GM18951 (cell line): Measurements from ENCODE around the gene DNAAF3.

Experiments
- POLR2A ChIP-seq: IDR thresholded peaks from 4 replicates; pipeline ENCODE4 v1.6.1; 2011; ENCODE audit warnings: mild to moderate bottlenecking; ENCODE audit not compliant: insufficient read length, insufficient read depth; ENCODE audit errors: extremely low read depth
- in situ Hi-C: fragments of 300-500 bp; cut with MboI; formaldehyde crosslinking; loops from one replicate; pipeline ENCODE4 v1.12.0; 2022; ENCODE audit warnings: low sequenced_read_pairs, mixed read lengths, inconsistent platforms; ENCODE audit not compliant: unreplicated experiment

DNAAF3 gene

GRCh38 chr19:55133639-55134444 lies 32.6 kb downstream of the DNAAF3 start:
- in situ Hi-C loops = no loop called here
- TF ChIP-seq POLR2A = no peak

DNA sequence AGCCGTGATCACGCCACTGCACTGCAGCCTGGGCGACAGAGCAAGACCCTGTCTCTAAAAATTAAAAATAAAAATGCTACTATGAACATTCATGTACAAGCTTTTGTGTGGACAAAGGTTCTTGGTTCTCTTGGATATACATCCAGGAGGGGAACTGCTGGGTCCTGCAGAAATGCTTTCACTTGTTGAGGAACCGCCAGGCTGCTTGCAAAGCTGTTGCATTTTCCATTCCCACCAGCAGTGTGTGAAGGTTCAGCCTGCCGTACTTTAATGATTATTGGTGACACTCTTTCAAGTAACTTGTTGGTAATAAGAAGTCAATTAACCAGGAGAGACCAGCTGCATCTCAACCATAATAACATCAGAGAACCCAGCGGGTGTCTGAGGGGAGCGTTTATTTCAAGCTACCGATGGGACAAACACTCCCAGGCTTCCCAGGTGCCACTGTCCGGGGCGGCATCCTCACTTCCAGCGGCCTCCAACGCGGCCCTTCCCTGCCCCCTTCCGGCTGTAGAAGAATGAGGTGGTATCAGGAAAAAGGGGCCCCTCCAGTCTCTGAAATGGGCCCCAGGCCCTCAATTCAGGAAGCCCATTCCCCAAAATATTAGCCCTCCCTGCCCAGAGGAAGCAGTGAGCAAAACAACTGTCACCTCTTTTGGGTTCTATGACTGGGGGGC lies 33.8 kb downstream of the DNAAF3 start:
- TF ChIP-seq POLR2A = no peak
- in situ Hi-C loops = no loop called here

DNA sequence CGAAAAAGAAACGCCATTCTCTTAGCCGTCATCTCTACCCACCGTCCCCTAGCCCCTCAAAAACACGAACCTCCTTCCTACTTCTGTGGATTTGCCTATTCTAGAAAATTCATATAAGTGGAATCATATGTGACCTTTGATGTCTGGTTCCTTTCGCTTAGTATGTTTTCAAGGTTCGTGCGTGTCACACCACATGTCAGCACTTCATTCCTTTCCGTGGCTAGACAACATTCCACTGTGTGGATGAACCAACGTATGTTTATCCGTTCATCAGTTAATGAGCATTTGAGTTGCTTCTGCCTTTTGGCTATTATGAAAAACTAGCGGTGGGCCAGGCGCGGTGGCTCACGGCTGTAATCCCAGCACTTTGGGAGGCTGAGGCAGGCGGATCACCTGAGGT lies 35.0 kb downstream of the DNAAF3 start:
- TF ChIP-seq POLR2A = no peak
- in situ Hi-C loops = no loop called here

DNA sequence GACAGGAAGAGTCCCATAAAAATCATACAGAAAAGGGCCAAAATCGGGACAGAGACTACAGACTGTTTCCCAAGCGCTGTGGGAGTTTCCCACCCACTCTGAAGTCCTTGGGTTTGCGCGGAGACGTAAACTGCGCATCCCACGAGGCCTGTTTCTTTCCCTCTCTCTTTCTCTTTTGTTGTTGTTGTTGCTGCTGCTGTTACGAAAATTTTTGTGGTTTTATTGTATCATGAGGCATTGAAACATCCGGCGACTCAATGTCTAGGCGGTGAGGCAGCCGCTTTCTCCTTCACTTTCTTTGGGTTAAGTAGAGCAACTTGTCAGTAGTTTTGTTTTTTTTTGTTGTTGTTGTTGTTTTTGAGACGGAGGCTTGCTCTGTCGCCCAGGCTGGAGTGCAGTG lies 47.4 kb downstream of the DNAAF3 start:
- TF ChIP-seq POLR2A = no peak
- in situ Hi-C loops = no loop called here

- no peak for TF ChIP-seq POLR2A
- in situ Hi-C loops = no loop called here
These were observed 47.9 kb downstream of the DNAAF3 start for GRCh38 chr19:55118401-55118991.

- in situ Hi-C loops = no loop called here
- TF ChIP-seq POLR2A = peak; percentile 73
These were observed 48.6 kb downstream of the DNAAF3 start for GRCh38 chr19:55117663-55118391.

DNA sequence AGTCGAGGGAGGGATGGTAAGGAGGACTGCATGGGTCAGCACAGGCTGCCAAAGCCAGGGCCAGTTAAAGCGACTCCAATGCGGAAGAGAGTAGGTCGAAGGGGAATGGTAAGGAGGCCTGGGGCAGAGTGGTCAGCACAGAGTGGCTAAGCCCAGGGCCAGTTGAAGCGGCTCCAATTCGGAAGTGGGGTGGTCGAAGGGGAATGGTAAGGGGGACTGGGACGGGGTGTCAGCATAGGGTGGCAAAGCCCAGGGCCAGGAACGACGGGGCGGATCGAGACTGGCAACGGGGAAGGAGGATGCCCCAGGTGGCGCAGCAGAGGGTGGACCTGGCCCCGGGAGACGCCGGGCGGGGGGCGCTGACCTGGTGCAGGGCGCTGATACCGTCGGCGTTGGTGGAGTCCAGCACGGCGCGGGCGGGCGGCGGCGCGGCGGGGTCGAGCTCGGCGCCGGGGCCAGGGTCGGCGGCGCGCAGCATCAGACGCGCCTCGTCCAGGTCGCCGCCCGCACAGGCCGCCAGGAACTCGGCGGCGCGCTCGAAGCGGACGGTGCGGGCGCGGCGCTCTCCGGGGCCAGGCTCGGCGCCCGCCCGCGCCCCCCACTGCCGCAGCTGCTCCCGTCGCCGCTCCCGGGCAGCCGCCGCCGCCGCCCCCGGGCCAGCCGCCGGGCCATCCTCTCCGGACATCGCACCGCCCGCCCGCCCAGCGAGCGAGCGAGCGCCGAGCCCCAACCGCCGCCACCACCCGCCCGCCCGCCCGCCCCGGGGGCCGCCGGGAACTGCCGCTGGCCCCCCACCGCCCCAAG lies 49.4 kb downstream of the DNAAF3 start, which contains the start of gene PPP1R12C:
Gene PPP1R12C (minus strand): TSS at position 779 of the 804 bp plus-strand sequence. CDS start 94 bp downstream, at position 685.
- in situ Hi-C loops = no loop called here

GRCh38 chr19:55116232-55116858 lies 50.1 kb downstream of the DNAAF3 start:
- in situ Hi-C loops = no loop called here
- TF ChIP-seq POLR2A = peak; percentile 29

More for the DNA sequence above, 49.4 kb downstream of the DNAAF3 start, which contains the start of gene PPP1R12C:
- TF ChIP-seq POLR2A = no peak

DNA sequence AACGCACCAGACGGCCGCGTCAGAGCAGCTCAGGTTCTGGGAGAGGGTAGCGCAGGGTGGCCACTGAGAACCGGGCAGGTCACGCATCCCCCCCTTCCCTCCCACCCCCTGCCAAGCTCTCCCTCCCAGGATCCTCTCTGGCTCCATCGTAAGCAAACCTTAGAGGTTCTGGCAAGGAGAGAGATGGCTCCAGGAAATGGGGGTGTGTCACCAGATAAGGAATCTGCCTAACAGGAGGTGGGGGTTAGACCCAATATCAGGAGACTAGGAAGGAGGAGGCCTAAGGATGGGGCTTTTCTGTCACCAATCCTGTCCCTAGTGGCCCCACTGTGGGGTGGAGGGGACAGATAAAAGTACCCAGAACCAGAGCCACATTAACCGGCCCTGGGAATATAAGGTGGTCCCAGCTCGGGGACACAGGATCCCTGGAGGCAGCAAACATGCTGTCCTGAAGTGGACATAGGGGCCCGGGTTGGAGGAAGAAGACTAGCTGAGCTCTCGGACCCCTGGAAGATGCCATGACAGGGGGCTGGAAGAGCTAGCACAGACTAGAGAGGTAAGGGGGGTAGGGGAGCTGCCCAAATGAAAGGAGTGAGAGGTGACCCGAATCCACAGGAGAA lies 50.9 kb downstream of the DNAAF3 start:
- TF ChIP-seq POLR2A = no peak

DNA sequence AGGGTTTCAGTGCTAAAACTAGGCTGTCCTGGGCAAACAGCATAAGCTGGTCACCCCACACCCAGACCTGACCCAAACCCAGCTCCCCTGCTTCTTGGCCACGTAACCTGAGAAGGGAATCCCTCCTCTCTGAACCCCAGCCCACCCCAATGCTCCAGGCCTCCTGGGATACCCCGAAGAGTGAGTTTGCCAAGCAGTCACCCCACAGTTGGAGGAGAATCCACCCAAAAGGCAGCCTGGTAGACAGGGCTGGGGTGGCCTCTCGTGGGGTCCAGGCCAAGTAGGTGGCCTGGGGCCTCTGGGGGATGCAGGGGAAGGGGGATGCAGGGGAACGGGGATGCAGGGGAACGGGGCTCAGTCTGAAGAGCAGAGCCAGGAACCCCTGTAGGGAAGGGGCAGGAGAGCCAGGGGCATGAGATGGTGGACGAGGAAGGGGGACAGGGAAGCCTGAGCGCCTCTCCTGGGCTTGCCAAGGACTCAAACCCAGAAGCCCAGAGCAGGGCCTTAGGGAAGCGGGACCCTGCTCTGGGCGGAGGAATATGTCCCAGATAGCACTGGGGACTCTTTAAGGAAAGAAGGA lies 51.8 kb downstream of the DNAAF3 start:
- in situ Hi-C loops = no loop called here
- TF ChIP-seq POLR2A = no peak

More for the DNA sequence above, 50.9 kb downstream of the DNAAF3 start:
- in situ Hi-C loops = no loop called here

- in situ Hi-C loops = no loop called here
- no peak for TF ChIP-seq POLR2A
These were observed 52.8 kb downstream of the DNAAF3 start for GRCh38 chr19:55113570-55114039.
